Measurements from ENCODE around the gene ATP10B.
"Not testable (repeated sequence)": the region's sequence is repeated elsewhere in the genome, so short reads cannot be mapped to it uniquely, and the experiment has no call there.

The ATP10B gene

GRCh38 chr5:160747987-160748386 lies 104.0 kb downstream of the ATP10B start:
- no peaks in the 10 kb centered on the region for H3K36me3 Mint-ChIP-seq
- H3K9me3 Mint-ChIP-seq: no peaks in the 10 kb centered on the region
- no peaks in the 10 kb centered on the region for H3K4me1 Mint-ChIP-seq
- no peaks in the 10 kb centered on the region for H3K27me3 Mint-ChIP-seq
- no peak overlapping the region for H3K4me3 Mint-ChIP-seq
- H3K27ac Mint-ChIP-seq: no peak overlapping the region

- no peak overlapping the region for H3K27ac Mint-ChIP-seq
- H3K36me3 Mint-ChIP-seq: no peaks in the 10 kb centered on the region
- no peaks in the 10 kb centered on the region for H3K27me3 Mint-ChIP-seq
- no peaks in the 10 kb centered on the region for H3K4me1 Mint-ChIP-seq
- no peaks in the 10 kb centered on the region for H3K9me3 Mint-ChIP-seq
- no peak overlapping the region for H3K4me3 Mint-ChIP-seq
These were observed 104.5 kb downstream of the ATP10B start for GRCh38 chr5:160747559-160747958.

- peaks cover 2% of the 10 kb centered on the region for H3K27me3 Mint-ChIP-seq
- no peaks in the 10 kb centered on the region for H3K36me3 Mint-ChIP-seq
- no peak overlapping the region for H3K4me3 Mint-ChIP-seq
- H3K27ac Mint-ChIP-seq: no peak overlapping the region
- no peaks in the 10 kb centered on the region for H3K4me1 Mint-ChIP-seq
- H3K9me3 Mint-ChIP-seq: no peaks in the 10 kb centered on the region
These were observed 107.5 kb downstream of the ATP10B start for GRCh38 chr5:160744268-160745101.

- Mint-ChIP-seq H3K27me3 (peaks cover 2% of the 10 kb centered on the region), H3K4me1 (no peaks in the 10 kb centered on the region), H3K27ac (no peak overlapping the region), H3K9me3 (no peaks in the 10 kb centered on the region), H3K36me3 (no peaks in the 10 kb centered on the region), H3K4me3 (no peak overlapping the region)
These were observed 109.0 kb downstream of the ATP10B start for GRCh38 chr5:160743027-160743426.

- peaks cover 2% of the 10 kb centered on the region for H3K27me3 Mint-ChIP-seq
- no peaks in the 10 kb centered on the region for H3K9me3 Mint-ChIP-seq
- H3K4me3 Mint-ChIP-seq: no peak overlapping the region
- no peaks in the 10 kb centered on the region for H3K4me1 Mint-ChIP-seq
- H3K36me3 Mint-ChIP-seq: no peaks in the 10 kb centered on the region
- no peak overlapping the region for H3K27ac Mint-ChIP-seq
These were observed 109.6 kb downstream of the ATP10B start for GRCh38 chr5:160742446-160742845.

- no peaks in the 10 kb centered on the region for H3K27me3 Mint-ChIP-seq
- H3K9me3 Mint-ChIP-seq: no peaks in the 10 kb centered on the region
- H3K4me3 Mint-ChIP-seq: no peak overlapping the region
- H3K36me3 Mint-ChIP-seq: no peaks in the 10 kb centered on the region
- no peaks in the 10 kb centered on the region for H3K4me1 Mint-ChIP-seq
- no peak overlapping the region for H3K27ac Mint-ChIP-seq
These were observed 124.6 kb downstream of the ATP10B start for GRCh38 chr5:160727296-160727997.

- no peak overlapping the region for H3K4me3 Mint-ChIP-seq
- H3K27ac Mint-ChIP-seq: no peak overlapping the region
- H3K9me3 Mint-ChIP-seq: no peaks in the 10 kb centered on the region
- H3K36me3 Mint-ChIP-seq: no peaks in the 10 kb centered on the region
- H3K4me1 Mint-ChIP-seq: no peaks in the 10 kb centered on the region
- H3K27me3 Mint-ChIP-seq: no peaks in the 10 kb centered on the region
These were observed 125.3 kb downstream of the ATP10B start for GRCh38 chr5:160726721-160727120.

- Mint-ChIP-seq H3K36me3 (no peaks in the 10 kb centered on the region), H3K27me3 (no peaks in the 10 kb centered on the region), H3K27ac (no peak overlapping the region), H3K9me3 (no peaks in the 10 kb centered on the region), H3K4me3 (no peak overlapping the region), H3K4me1 (no peaks in the 10 kb centered on the region)
These were observed 131.2 kb downstream of the ATP10B start for GRCh38 chr5:160720822-160721221.

- H3K36me3 Mint-ChIP-seq, H3K4me3 Mint-ChIP-seq, H3K27me3 Mint-ChIP-seq, H3K4me1 Mint-ChIP-seq, H3K9me3 Mint-ChIP-seq, H3K27ac Mint-ChIP-seq: not testable (repeated sequence)
These were observed 136.5 kb downstream of the ATP10B start for GRCh38 chr5:160715508-160715907.

GRCh38 chr5:160703547-160704189 lies 148.3 kb downstream of the ATP10B start:
- no peak overlapping the region for H3K4me3 Mint-ChIP-seq

GRCh38 chr5:160702934-160703333 lies 149.1 kb downstream of the ATP10B start:
- no peaks in the 10 kb centered on the region for H3K9me3 Mint-ChIP-seq
- H3K36me3 Mint-ChIP-seq: no peaks in the 10 kb centered on the region
- no peaks in the 10 kb centered on the region for H3K27me3 Mint-ChIP-seq
- H3K27ac Mint-ChIP-seq: no peak overlapping the region
- no peaks in the 10 kb centered on the region for H3K4me1 Mint-ChIP-seq
- no peak overlapping the region for H3K4me3 Mint-ChIP-seq

More at GRCh38 chr5:160703547-160704189, 148.3 kb downstream of the ATP10B start:
- Mint-ChIP-seq H3K4me1 (no peaks in the 10 kb centered on the region), H3K27ac (no peak overlapping the region), H3K27me3 (no peaks in the 10 kb centered on the region), H3K36me3 (no peaks in the 10 kb centered on the region), H3K9me3 (no peaks in the 10 kb centered on the region)

- Mint-ChIP-seq H3K4me1 (no peaks in the 10 kb centered on the region), H3K27me3 (no peaks in the 10 kb centered on the region), H3K9me3 (no peaks in the 10 kb centered on the region), H3K27ac (no peak overlapping the region), H3K4me3 (no peak overlapping the region), H3K36me3 (no peaks in the 10 kb centered on the region)
These were observed 149.7 kb downstream of the ATP10B start for GRCh38 chr5:160702311-160702803.

- no peaks in the 10 kb centered on the region for H3K4me1 Mint-ChIP-seq
- H3K9me3 Mint-ChIP-seq: no peaks in the 10 kb centered on the region
- no peak overlapping the region for H3K27ac Mint-ChIP-seq
- H3K27me3 Mint-ChIP-seq: no peaks in the 10 kb centered on the region
- H3K4me3 Mint-ChIP-seq: no peak overlapping the region
- no peaks in the 10 kb centered on the region for H3K36me3 Mint-ChIP-seq
These were observed 150.6 kb downstream of the ATP10B start for GRCh38 chr5:160701403-160701802.

- H3K9me3 Mint-ChIP-seq: no peaks in the 10 kb centered on the region
- no peaks in the 10 kb centered on the region for H3K36me3 Mint-ChIP-seq
- no peaks in the 10 kb centered on the region for H3K4me1 Mint-ChIP-seq
- H3K27ac Mint-ChIP-seq: no peak overlapping the region
- H3K27me3 Mint-ChIP-seq: no peaks in the 10 kb centered on the region
- H3K4me3 Mint-ChIP-seq: no peak overlapping the region
These were observed 152.7 kb downstream of the ATP10B start for GRCh38 chr5:160699301-160699700.

GRCh38 chr5:160697281-160697680 lies 154.7 kb downstream of the ATP10B start:
- H3K36me3 Mint-ChIP-seq: no peaks in the 10 kb centered on the region
- H3K27me3 Mint-ChIP-seq: no peaks in the 10 kb centered on the region
- no peak overlapping the region for H3K4me3 Mint-ChIP-seq
- H3K27ac Mint-ChIP-seq: no peak overlapping the region
- no peaks in the 10 kb centered on the region for H3K9me3 Mint-ChIP-seq
- H3K4me1 Mint-ChIP-seq: no peaks in the 10 kb centered on the region

- Mint-ChIP-seq H3K27ac (no peak overlapping the region), H3K4me3 (no peak overlapping the region), H3K27me3 (no peaks in the 10 kb centered on the region), H3K9me3 (no peaks in the 10 kb centered on the region), H3K4me1 (no peaks in the 10 kb centered on the region), H3K36me3 (no peaks in the 10 kb centered on the region)
These were observed 157.1 kb downstream of the ATP10B start for GRCh38 chr5:160694896-160695295.

Data from activated naive CD4-positive, alpha-beta T cell treated with anti-CD3 and anti-CD28 coated beads, Interleukin-2, amount 50 U/mL, for 24 hours (primary cell).